GM12878 (cell line): Measurements from ENCODE around the gene FBXL17. TPM values are rescaled to one million over a fixed set of nuclear protein-coding genes. Genes with fewer than 3 reads are reported as not detected.

Experiments
- ATAC-seq: fragments of 200-7000 bp; cut with Tn5 transposase; 3 replicates; pipeline ENCODE4 v1.9.1; 2020; ENCODE audit warnings: mild to moderate bottlenecking, moderate library complexity
- BruUV-seq: library from RNA; stranded (reverse); fragments of 400-500 nt; replicated peaks from 2 replicates; lab custom pipeline; 2021; lab: Mats Ljungman, UMichigan
- CTCF ChIA-PET: fragments of 300-600 bp; sonication (Branson Sonifier 250); formaldehyde crosslinking; extraction: SDS; loops from one replicate; lab custom pipeline; 2021; ENCODE audit warnings: inconsistent platforms; lab: Yijun Ruan, JAX
- POLR2A ChIA-PET: fragments of 350-600 bp; formaldehyde crosslinking; extraction: SDS; loops from one replicate; lab custom pipeline; 2021; ENCODE audit warnings: inconsistent platforms; lab: Charles Lee
- RAD21 ChIA-PET: fragments of 300-600 bp; sonication (Branson Sonifier 250); formaldehyde crosslinking; loops from one replicate; lab custom pipeline; 2023; ENCODE audit warnings: antibody characterized with exemption; ENCODE audit not compliant: unreplicated experiment; lab: Charles Lee
- SMC1A ChIA-PET: fragments of 300-600 bp; sonication (Branson Sonifier 250); formaldehyde crosslinking; loops from one replicate; lab custom pipeline; 2023; ENCODE audit not compliant: unreplicated experiment, uncharacterized antibody; lab: Charles Lee
- DNase-seq: peaks from one replicate; pipeline ENCODE4 v3.0.0-alpha.2; 2011; ENCODE audit warnings: low read depth, low spot score
- FAIRE-seq: peaks from 3 replicates; lab custom pipeline; 2011; peaks lifted over from hg19 to GRCh38; lab: Jason Lieb, UNC
- H2AFZ ChIP-seq: 2 replicates; pipeline ENCODE4 v1.6.0; 2011; ENCODE audit warnings: low read depth, low read length, control low read depth; ENCODE audit not compliant: control insufficient read depth
- H3K27ac ChIP-seq: 2 replicates; pipeline ENCODE4 v1.5.1; 2011; ENCODE audit warnings: control low read depth; ENCODE audit not compliant: control insufficient read depth, insufficient read depth
- H3K27me3 ChIP-seq, 2 experiments: replicated peaks in 1 of 2; 2 replicates each; pipeline versions ENCODE4 v1.6.0 to v1.6.1; 2011; ENCODE audit warnings: low read length in 1 of 2; ENCODE audit not compliant: control insufficient read depth in 2 of 2, insufficient read depth in 2 of 2
- H3K36me3 ChIP-seq, 2 experiments: 2 replicates each; pipeline ENCODE4 v1.5.1; 2011; ENCODE audit warnings: low read length in 1 of 2; ENCODE audit not compliant: control insufficient read depth in 2 of 2, insufficient read depth in 2 of 2
- H3K4me1 ChIP-seq: 2 replicates; pipeline ENCODE4 v1.6.1; 2011; ENCODE audit warnings: mild to moderate bottlenecking, low read length, moderate library complexity, mixed read lengths; ENCODE audit not compliant: control insufficient read depth, insufficient read depth
- H3K4me2 ChIP-seq: 2 replicates; pipeline ENCODE4 v1.6.0; 2011; ENCODE audit warnings: control low read depth; ENCODE audit not compliant: control insufficient read depth, insufficient read depth
- H3K4me3 ChIP-seq: fragments of 200-600 bp; sonication (generic); 2 replicates; pipeline ENCODE4 v1.5.1; 2016
- H3K79me2 ChIP-seq: 2 replicates; pipeline ENCODE4 v1.6.0; 2011; ENCODE audit warnings: low read length; ENCODE audit not compliant: control insufficient read depth, insufficient read depth
- H3K9ac ChIP-seq: 2 replicates; pipeline ENCODE4 v1.8.0; 2011; ENCODE audit warnings: low read length, control low read depth, mixed read lengths; ENCODE audit not compliant: control insufficient read depth, insufficient read depth
- H3K9me3 ChIP-seq: replicated peaks from 3 replicates; pipeline ENCODE4 v1.5.1; 2011; ENCODE audit warnings: mild to moderate bottlenecking, low read length; ENCODE audit not compliant: control insufficient read depth, insufficient read depth
- H4K20me1 ChIP-seq: 2 replicates; pipeline ENCODE4 v1.6.0; 2011; ENCODE audit not compliant: control insufficient read depth, insufficient read depth
- CEBPB ChIP-seq, 2 experiments: fragments of 150-350 bp in 1 of 2; IDR thresholded peaks; 2 replicates each; pipeline ENCODE4 v1.6.1; 2012 to 2014; ENCODE audit warnings: low read depth in 2 of 2, low read length in 2 of 2, borderline replicate concordance in 1 of 2, inconsistent platforms in 1 of 2
- EED ChIP-seq: sonication (generic); IDR thresholded peaks from 2 replicates; pipeline ENCODE4 v1.6.1; 2016; ENCODE audit warnings: antibody characterized with exemption, low read depth
- HDAC2 ChIP-seq: fragments of 200-600 bp; sonication (generic); IDR thresholded peaks from 2 replicates; pipeline ENCODE4 v1.6.1; 2017
- NR2C1 ChIP-seq: fragments of 450-650 bp; IDR thresholded peaks from 2 replicates; pipeline ENCODE4 v1.6.1; 2017; ENCODE audit warnings: antibody characterized with exemption, mild to moderate bottlenecking, moderate library complexity
- TARDBP ChIP-seq: IDR thresholded peaks from 2 replicates; pipeline ENCODE4 v1.6.1; 2016; ENCODE audit warnings: borderline replicate concordance
- TCF3 ChIP-seq: IDR thresholded peaks from 2 replicates; pipeline ENCODE4 v1.6.1; 2012; ENCODE audit warnings: low read depth, mild to moderate bottlenecking, low read length, borderline replicate concordance; ENCODE audit not compliant: insufficient read depth
- ZNF274 ChIP-seq: IDR thresholded peaks from one replicate; pipeline ENCODE4 v1.8.0; 2011; ENCODE audit not compliant: insufficient read length, insufficient read depth
- WGBS: methylation state at CpG from one replicate; pipeline ENCODE4 v1.1.6; 2016; ENCODE audit warnings: low lambda C conversion rate; ENCODE audit not compliant: insufficient replicate concordance, insufficient coverage; ENCODE audit errors: missing lambda C conversion rate; 5-methylcytosine and 5-hydroxymethylcytosine counted together
- in situ Hi-C: fragments of 300-500 bp; cut with MboI; formaldehyde crosslinking; loops from 9 replicates; pipeline ENCODE4 v1.14.3; 2018; ENCODE audit warnings: mixed read lengths
- intact Hi-C: fragments of 100-400 bp; cut with micrococcal nuclease; formaldehyde crosslinking; loops from one replicate; pipeline ENCODE4 v1.14.2; 2022; ENCODE audit not compliant: unreplicated experiment
- polyA plus RNA-seq, 11 experiments: library from polyadenylated mRNA; depleted of rRNA in 4 of 11; unstranded in 6 of 11; stranded (reverse) in 5 of 11; fragments of >200 nt; fragmentation: Nextera tagmentation in 4 of 11; fragmentation: Illumina TruSeq in 1 of 11; extraction: Ambion mirVana in 4 of 11; extraction: Trizol in 1 of 11; gene quantifications; 1 replicate in 1 of 11; 2 replicates in 10 of 11; pipeline versions ENCODE4 v1.2.1 to v1.2.3, GENCODE V29; 2011 to 2016; ENCODE audit warnings: inconsistent platforms in 2 of 11, missing spikeins in 2 of 11, low read depth in 1 of 11
- total RNA-seq, 4 experiments: library from RNA; depleted of rRNA in 3 of 4; stranded (reverse); fragments of >200 nt in 3 of 4; fragmentation: Illumina TruSeq in 1 of 4; extraction: Trizol in 1 of 4; gene quantifications; 2 replicates each; pipeline versions ENCODE4 v1.2.1 to v1.2.3, GENCODE V29; 2013 to 2021
- TF ChIP-seq, protein P1 (sequence below): fragments of 150-350 bp; IDR thresholded peaks from 2 replicates; pipeline ENCODE4 v1.6.1; 2016; ENCODE audit warnings: low read depth, low read length

Gene FBXL17
- total and polyA plus RNA-seq, 10 of the 15 experiments (the other 5 are each of a cell fraction or from before 2014, with no cell fraction given), result 0.88 to 9.0 (median 4.4) TPM

DNA sequence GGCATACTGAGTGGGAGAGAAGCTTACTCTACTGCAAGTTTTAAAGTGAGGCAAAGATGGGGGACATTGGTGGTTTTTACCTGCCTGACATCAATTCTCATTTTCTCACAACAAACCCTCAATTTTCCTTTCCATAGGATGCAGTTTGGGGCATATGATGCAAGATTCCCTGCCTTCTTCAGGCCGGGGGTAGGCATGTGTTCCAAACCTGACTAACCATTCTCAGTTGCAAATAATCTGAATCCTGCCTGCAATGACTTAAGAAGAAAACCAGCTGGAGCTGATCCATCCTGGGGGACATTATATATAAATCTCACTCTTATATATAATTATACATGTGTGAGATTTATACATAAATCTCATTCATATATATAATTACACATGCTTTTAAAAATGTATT lies 487.5 kb downstream of the FBXL17 start:
- Histone ChIP-seq H3K9ac (no peak overlapping the region), H3K9me3 (no peaks in the 10 kb centered on the region), H3K4me2 (no peak overlapping the region), H3K36me3 (no peaks in the 10 kb centered on the region), H3K4me1 (no peaks in the 10 kb centered on the region), H4K20me1 (no peaks in the 10 kb centered on the region), H3K27ac (no peak overlapping the region), H3K27me3 (no peaks in the 10 kb centered on the region), H2AFZ (no peak overlapping the region), H3K4me3 (no peak overlapping the region), H3K79me2 (no peaks in the 10 kb centered on the region)
- 0% methylated on average over 1 of the region's 1 CpG for WGBS
- TF ChIP-seq ZNF274 (no peak), TCF3 (no peak), NR2C1 (no peak), TARDBP (no peak), CEBPB (IDR thresholded peaks at IDR 0.05; ENCODE audit: borderline replicate concordance in 1 of 2, low read depth in 2 of 2, low read length in 2 of 2) (no peak), EED (no peak), HDAC2 (no peak)
- TF ChIP-seq, protein P1, sequence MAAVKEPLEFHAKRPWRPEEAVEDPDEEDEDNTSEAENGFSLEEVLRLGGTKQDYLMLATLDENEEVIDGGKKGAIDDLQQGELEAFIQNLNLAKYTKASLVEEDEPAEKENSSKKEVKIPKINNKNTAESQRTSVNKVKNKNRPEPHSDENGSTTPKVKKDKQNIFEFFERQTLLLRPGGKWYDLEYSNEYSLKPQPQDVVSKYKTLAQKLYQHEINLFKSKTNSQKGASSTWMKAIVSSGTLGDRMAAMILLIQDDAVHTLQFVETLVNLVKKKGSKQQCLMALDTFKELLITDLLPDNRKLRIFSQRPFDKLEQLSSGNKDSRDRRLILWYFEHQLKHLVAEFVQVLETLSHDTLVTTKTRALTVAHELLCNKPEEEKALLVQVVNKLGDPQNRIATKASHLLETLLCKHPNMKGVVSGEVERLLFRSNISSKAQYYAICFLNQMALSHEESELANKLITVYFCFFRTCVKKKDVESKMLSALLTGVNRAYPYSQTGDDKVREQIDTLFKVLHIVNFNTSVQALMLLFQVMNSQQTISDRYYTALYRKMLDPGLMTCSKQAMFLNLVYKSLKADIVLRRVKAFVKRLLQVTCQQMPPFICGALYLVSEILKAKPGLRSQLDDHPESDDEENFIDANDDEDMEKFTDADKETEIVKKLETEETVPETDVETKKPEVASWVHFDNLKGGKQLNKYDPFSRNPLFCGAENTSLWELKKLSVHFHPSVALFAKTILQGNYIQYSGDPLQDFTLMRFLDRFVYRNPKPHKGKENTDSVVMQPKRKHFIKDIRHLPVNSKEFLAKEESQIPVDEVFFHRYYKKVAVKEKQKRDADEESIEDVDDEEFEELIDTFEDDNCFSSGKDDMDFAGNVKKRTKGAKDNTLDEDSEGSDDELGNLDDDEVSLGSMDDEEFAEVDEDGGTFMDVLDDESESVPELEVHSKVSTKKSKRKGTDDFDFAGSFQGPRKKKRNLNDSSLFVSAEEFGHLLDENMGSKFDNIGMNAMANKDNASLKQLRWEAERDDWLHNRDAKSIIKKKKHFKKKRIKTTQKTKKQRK, result no peak
- BruUV-seq, result no TSS peak
- SMC1A ChIA-PET, result interaction anchor here (1.1 to 1.7 kb wide), 4 partner anchors 8 to 14 kb away, joined by 3 to 6 read pairs (median 4); no protein-coding TSS in a partner anchor
- DNase-seq (no peak), FAIRE-seq (no peak), ATAC-seq (no peak)
- intact Hi-C loops (no loop called here), in situ Hi-C loops (no loop called here)
- POLR2A ChIA-PET, result no interaction called here
- CTCF ChIA-PET, result interaction anchor here (0.6 to 1.3 kb wide), 5 partner anchors 16 to 366 kb away, joined by 3 to 4 read pairs (median 3); no protein-coding TSS in a partner anchor
- RAD21 ChIA-PET, result interaction anchor here (1.1 kb wide), 2 partner anchors 8 to 14 kb away, joined by 3 to 4 read pairs; no protein-coding TSS in a partner anchor
